WI38 (cell line): ENCODE results near the gene USP35.

Experiments
- H3K4me3 ChIP-seq: 2 replicates; pipeline ENCODE4 v1.5.1; 2011; ENCODE audit warnings: low read depth, mild to moderate bottlenecking, control low read depth, low read length
- TF ChIP-seq, protein P1 (sequence below): IDR thresholded peaks from 2 replicates; pipeline ENCODE4 v1.5.1; 2012; ENCODE audit warnings: low read depth, mild to moderate bottlenecking, control low read depth, low read length

Gene USP35

DNA sequence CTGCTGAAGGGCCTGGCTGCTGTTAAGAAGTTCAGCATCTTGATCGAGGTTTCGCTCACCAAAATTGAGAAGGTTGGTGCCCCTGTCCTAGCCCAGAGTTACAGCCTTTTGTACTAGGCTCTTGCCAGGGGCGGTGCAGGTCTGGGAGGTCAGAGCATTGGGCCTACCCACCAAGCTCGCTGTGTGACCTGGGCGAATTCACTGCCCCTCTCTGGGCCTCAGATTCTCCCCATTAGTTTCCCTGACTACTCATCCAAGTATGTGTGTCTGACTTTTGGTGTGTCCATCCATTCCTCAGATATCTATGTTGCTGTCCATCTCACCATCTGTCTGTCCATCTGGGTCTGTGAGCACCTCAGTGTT, 10.9 kb downstream of the USP35 start:
- no peak overlapping the region for H3K4me3 ChIP-seq
- TF ChIP-seq, protein P1, sequence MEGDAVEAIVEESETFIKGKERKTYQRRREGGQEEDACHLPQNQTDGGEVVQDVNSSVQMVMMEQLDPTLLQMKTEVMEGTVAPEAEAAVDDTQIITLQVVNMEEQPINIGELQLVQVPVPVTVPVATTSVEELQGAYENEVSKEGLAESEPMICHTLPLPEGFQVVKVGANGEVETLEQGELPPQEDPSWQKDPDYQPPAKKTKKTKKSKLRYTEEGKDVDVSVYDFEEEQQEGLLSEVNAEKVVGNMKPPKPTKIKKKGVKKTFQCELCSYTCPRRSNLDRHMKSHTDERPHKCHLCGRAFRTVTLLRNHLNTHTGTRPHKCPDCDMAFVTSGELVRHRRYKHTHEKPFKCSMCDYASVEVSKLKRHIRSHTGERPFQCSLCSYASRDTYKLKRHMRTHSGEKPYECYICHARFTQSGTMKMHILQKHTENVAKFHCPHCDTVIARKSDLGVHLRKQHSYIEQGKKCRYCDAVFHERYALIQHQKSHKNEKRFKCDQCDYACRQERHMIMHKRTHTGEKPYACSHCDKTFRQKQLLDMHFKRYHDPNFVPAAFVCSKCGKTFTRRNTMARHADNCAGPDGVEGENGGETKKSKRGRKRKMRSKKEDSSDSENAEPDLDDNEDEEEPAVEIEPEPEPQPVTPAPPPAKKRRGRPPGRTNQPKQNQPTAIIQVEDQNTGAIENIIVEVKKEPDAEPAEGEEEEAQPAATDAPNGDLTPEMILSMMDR: no peak

DNA sequence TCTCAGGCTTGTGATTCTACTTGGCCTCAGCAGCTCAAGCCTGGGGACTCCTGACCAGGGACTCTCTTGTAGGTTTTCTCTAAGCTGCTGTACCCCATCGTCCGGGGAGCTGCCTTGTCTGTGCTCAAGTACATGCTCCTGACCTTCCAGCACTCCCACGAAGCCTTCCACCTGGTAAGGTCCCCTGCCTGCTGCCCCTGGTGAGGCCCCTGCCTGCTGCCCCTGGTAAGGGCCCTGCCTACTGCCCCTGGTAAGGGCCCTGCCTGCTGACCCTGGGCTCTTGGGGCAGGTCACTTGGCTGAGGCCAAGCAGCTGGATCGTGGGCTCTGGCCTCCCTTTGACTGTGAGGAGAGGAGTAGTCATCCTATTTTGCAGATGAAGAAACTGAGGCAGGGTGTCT, 11.3 kb downstream of the USP35 start:
- no peak overlapping the region for H3K4me3 ChIP-seq
- TF ChIP-seq, protein P1: no peak

DNA sequence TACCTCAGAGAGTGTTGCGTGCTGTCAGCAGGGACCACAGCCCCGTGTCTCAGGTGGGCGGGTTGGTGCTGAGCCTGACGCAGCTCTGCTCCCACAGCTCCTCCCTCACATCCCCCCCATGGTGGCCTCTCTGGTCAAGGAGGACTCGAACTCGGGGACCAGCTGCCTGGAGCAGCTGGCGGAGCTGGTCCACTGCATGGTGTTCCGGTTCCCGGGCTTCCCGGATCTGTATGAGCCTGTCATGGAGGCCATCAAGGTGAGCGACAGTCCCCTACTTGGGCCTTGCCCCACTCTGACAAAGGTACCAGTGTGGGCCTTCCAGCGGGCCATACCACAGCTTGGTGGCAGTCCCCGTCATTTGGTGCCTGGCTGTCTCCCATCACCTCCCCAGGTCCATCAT, 11.8 kb downstream of the USP35 start:
- H3K4me3 ChIP-seq: no peak overlapping the region
- TF ChIP-seq, protein P1: no peak

DNA sequence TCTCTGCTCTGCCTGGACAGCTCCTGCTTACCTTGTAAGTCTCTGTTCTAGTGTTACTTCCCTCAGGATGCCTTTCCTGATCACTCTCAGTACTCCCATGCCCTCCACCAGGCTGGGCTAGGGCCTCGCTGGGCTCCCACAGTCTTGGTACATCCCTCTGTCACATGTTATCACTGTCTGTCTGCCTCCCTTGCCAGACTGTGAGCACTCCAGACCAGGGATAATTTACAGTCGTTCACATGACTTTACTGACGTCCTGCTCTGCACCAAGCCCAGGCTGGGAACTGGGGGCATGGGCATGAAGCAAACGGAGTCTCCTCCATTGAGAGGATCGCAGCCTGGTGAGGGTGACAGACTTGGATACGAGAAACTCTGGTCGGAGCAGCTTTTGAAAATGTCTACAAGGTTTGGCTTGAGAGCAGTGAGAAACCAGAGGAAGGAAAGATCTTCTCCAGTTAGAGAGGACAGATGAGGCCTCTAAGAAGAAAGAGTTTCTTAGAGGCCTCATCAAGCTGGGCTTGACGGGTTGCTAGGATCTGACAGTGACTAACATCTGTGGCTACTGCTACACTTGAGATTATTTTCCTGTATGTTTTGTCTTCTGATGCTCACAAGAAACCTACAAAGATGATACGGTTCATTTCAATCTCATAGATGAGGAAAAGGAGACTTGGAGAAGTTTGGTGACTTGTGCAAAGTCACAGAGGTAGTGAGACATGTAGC, 12.5 kb downstream of the USP35 start:
- TF ChIP-seq, protein P1: no peak
- no peak overlapping the region for H3K4me3 ChIP-seq

DNA sequence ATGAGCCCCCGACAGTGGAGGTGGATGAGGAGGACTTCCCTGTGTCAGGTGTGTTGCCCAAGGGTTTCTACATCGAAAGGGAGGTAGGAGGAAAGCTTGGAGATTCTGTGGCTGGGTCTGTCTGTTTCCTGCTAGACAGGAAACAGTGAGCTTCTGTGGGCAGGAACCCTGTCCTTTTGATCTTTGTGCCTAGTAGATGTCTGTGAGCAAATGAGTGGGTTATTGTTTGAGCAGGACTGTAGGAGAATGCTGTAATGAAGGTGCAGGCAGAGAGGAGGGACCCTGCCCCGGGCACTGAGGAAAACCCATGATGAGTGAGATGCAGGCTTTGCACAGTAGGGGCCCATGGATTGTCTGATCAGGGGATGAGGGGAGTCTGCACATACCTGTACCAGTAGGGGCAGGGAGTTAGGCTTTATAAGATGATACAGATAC, 14.0 kb downstream of the USP35 start:
- TF ChIP-seq, protein P1: no peak
- no peak overlapping the region for H3K4me3 ChIP-seq

DNA sequence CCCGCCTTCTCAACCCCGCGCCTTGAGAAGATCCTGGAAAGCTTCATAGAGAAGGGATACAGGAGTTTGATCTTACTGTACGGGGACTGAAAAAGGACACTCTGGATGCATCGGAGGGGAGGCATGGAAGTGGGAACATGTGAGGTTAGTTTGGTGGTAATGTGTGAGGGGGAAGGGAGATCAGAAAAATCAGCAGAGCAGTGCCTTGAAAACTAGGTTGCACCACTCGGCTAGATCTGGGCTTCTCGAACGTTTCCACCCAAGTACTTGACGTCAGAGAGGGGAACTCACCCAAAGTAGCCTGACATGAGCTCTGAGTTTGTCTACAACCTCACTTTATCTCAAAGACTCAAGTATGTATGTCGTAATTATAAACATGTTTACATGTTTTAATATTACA, 14.5 kb downstream of the USP35 start:
- TF ChIP-seq, protein P1: no peak
- no peak overlapping the region for H3K4me3 ChIP-seq

DNA sequence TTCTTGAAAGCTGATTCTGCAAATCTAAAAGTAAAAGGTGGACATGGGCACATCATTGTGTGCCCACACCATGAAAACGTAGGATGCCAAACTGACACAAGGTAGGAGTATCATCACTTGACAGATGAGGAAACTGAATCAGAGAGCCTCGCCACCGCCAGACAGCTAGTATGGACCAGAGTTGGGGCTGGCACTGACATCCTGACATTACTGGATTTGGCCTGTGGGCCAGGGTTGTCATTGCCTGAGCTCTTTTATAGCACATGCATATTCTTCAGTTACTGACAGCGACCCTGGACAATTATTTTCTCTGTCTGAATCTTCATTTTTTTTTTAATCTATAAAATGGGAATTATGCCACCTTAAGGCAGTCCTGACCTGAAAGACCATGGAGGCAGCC, 16.5 kb downstream of the USP35 start:
- TF ChIP-seq, protein P1: no peak
- no peak overlapping the region for H3K4me3 ChIP-seq
